ENCODE measurements around the gene TNFRSF12A. TPM values are rescaled to one million over a fixed set of nuclear protein-coding genes. Genes with fewer than 3 reads are reported as not detected.

TNFRSF12A gene
- total RNA-seq, 4 donors from 2014 or later = 11.7 to 60.0 (median 23.6) TPM

DNA sequence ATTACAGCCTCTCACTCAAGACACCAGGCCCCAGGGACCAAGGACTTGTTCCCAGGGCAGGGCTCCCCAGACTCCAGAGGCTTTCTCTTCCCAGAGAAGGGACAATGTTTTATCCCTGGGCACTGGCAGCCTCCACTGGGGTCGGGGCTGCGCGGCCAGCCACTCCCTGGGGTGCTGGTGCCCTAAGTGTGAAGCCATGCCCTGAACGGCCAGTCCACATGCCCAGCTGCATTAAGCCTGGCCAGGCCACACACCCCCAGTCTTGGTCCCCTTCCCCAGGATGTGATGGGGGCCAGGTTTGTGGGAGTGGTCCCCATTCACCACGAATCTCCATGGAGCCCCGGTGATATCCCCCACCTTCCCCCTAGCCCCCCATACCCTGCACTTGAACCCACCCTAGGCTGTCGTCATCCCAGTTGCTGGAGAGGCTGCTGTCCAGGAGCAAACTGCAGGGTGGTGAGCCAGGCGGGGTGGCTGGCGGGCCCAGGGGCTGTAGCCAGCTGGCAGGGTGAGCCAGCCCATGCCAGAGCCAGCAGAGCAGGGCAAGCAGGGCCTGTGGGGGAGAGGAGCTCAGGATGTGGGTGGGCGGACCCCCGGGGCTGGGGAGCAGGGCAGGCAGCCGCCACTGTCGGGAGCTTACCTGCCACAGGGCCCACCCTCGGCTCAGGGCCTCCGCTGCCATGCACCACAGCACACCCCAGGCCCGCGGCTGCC is 46.4 kb upstream of the TNFRSF12A start:
- 82 to 85% methylated on average over 12 to 13 of the region's 17 CpGs for WGBS, 2 donors
- intact Hi-C loops (cut with DNase I; ENCODE audit: low total_unique reads) = no loop called here
- no peak for DNase-seq (ENCODE audit: low spot score in 2 of 2)
- TF ChIP-seq, protein P1, sequence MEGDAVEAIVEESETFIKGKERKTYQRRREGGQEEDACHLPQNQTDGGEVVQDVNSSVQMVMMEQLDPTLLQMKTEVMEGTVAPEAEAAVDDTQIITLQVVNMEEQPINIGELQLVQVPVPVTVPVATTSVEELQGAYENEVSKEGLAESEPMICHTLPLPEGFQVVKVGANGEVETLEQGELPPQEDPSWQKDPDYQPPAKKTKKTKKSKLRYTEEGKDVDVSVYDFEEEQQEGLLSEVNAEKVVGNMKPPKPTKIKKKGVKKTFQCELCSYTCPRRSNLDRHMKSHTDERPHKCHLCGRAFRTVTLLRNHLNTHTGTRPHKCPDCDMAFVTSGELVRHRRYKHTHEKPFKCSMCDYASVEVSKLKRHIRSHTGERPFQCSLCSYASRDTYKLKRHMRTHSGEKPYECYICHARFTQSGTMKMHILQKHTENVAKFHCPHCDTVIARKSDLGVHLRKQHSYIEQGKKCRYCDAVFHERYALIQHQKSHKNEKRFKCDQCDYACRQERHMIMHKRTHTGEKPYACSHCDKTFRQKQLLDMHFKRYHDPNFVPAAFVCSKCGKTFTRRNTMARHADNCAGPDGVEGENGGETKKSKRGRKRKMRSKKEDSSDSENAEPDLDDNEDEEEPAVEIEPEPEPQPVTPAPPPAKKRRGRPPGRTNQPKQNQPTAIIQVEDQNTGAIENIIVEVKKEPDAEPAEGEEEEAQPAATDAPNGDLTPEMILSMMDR (IDR thresholded peaks at IDR 0.05) = no peak
- TF ChIP-seq POLR2A (IDR thresholded peaks at IDR 0.05) = no peak
- H3K4me3 ChIP-seq (ENCODE audit: low read depth, poor library complexity, severe bottlenecking) = no peak overlapping the region

DNA sequence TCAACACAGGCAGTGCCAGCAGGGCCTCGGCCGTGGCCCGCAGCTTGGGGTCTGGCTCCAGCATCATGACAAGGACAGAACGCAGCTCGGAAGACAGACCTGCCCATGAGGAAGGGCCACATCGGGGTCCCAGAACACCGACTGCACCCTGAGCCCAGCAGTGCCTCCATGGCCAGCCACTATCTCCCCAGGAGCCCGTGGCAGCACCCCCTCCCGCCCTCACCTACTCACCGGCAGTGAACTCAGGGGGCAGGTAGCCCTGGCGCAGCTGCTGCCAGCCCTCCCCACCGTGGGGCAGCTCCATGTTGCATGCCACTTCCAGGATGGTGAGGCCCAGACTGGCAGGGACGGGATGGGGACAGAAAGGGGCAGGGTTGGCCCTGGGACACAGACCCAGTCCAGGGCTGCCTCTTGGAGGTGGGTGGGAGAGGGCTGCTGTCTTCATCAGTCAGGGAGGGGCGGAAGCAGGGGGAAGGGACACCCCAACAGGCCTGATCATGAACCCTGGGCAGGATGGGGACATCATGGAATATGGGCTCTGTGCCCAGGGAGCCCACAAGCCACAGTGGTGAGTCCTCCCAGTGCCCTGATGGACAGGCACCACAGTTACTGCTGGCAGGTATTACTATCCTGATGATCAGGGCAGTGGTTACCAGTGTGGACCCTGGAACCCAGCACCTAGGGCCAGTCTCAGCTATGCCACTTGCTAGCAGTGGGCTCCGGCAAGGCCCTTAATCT is 45.7 kb upstream of the TNFRSF12A start:
- no peak overlapping the region for H3K4me3 ChIP-seq (ENCODE audit: low read depth, poor library complexity, severe bottlenecking)
- intact Hi-C loops (cut with DNase I; ENCODE audit: low total_unique reads) = no loop called here
- WGBS, 2 donors = 85 to 97% methylated on average over 9 to 10 of the region's 15 CpGs
- no peak for DNase-seq (ENCODE audit: low spot score in 2 of 2)
- no peak for TF ChIP-seq POLR2A (IDR thresholded peaks at IDR 0.05)
- TF ChIP-seq, protein P1 (IDR thresholded peaks at IDR 0.05) = no peak

DNA sequence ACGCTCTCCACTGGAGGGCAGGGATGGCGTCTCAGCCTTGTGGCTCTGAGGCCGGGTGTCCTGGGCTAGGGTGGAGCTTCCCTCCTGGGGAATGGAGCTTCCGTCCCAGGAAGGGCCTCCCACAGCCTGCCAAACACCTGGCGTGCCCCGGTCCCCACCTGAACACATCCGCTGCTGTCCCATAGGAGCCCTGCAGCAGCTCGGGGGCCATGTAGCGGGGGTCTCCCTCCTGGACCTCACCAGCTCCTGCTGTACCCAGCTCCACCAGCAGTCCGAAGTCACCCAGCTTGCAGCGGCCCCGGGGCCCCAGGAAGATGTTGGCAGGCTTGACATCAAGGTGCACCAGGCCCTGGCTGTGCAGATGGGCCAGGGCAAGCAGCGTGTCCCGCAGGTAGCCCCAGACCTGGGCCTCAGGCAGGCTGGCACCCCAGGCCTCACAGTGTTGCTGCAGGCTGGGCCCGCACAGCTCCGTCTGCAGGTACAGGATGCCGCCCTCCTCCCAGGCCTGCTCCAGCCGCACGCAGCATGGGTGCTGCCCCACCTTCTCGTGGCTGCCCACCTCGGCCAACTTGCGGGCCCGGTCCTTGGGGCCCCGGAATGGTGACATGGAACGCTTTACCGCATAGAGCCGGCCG is 44.9 kb upstream of the TNFRSF12A start:
- TF ChIP-seq POLR2A (IDR thresholded peaks at IDR 0.05) = no peak
- TF ChIP-seq, protein P1 (IDR thresholded peaks at IDR 0.05) = no peak
- whole genome bisulfite sequencing, 2 donors = 95 to 96% methylated on average over 19 to 23 of the region's 28 CpGs

DNA sequence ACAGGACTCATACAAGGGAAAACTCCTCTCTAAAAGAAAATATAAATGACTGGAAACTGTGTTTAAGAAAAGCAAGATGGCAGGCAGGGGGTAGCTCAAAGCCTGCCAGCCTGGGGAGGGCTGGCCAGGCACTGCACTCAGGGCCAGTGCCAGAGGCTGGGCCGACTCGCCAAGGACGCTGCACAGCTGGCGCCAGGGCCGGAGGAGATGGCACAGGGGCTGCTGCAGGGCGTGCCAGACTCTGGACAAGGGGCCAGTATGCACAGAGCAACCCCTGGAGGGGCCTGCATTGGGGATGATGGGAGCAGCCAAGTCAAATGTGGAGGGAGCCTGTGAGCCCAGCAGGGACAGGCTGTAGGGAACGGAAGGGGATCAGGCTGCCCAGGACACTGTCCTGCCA is 44.0 kb upstream of the TNFRSF12A start:
- DNase-seq (ENCODE audit: low spot score in 2 of 2) = no peak
- intact Hi-C loops (cut with DNase I; ENCODE audit: low total_unique reads) = no loop called here
- WGBS, 2 donors = 64 to 86% methylated on average over 7 of the region's 7 CpGs
- TF ChIP-seq POLR2A (IDR thresholded peaks at IDR 0.05) = no peak
- H3K4me3 ChIP-seq (ENCODE audit: low read depth, poor library complexity, severe bottlenecking) = no peak overlapping the region

More for the DNA sequence above, 44.9 kb upstream of the TNFRSF12A start:
- no peak for DNase-seq (ENCODE audit: low spot score in 2 of 2)
- no peak overlapping the region for H3K4me3 ChIP-seq (ENCODE audit: low read depth, poor library complexity, severe bottlenecking)
- intact Hi-C loops (cut with DNase I; ENCODE audit: low total_unique reads) = no loop called here

DNA sequence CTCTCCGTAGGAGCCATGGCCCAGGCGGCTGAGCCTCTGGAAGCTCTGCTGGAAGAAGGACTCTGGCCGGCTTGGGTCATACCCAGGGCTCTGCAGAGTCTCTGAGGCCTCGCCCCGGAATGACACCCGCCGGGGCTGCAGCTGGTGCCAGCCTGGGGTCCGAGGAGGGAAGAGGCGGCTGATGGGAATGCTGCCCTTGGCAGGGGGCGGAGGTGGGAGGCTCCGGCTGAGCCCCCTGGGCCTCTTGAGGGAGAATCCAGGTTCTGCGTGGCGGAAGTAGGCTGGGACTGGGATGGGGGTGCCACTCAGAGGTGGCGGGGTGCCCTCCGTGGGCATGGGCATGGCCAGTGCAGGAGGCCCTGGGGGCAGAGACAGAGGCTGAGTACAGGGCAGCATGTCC is 43.5 kb upstream of the TNFRSF12A start:
- 88 to 95% methylated on average over 13 to 15 of the region's 15 CpGs for WGBS, 2 donors
- no peak for DNase-seq (ENCODE audit: low spot score in 2 of 2)
- no peak overlapping the region for H3K4me3 ChIP-seq (ENCODE audit: low read depth, poor library complexity, severe bottlenecking)
- TF ChIP-seq, protein P1 (IDR thresholded peaks at IDR 0.05) = no peak
- no peak for TF ChIP-seq POLR2A (IDR thresholded peaks at IDR 0.05)
- intact Hi-C loops (cut with DNase I; ENCODE audit: low total_unique reads) = no loop called here

DNA sequence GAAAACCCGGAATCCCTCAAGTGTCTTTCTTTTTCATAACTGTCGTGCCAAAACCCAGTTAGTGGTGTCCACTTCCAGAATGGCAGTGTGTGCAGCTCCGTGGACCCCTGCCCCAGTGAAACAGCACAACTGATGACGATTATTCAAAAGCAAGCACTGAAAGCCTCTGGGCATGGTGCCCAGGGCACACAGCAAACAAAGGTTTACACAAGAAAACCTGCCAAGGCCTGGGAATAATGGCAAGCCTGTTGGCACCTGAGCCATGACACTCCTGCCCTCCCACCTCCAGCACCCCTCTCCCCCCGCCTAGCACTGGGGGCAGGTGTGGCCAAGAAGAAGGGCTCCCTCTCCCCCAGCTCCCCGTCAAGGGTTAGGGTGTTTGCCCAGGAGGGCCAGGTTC is 42.7 kb upstream of the TNFRSF12A start:
- DNase-seq (ENCODE audit: low spot score in 2 of 2) = no peak
- H3K4me3 ChIP-seq (ENCODE audit: low read depth, poor library complexity, severe bottlenecking) = no peak overlapping the region
- no peak for TF ChIP-seq POLR2A (IDR thresholded peaks at IDR 0.05)
- intact Hi-C loops (cut with DNase I; ENCODE audit: low total_unique reads) = no loop called here
- 68 to 84% methylated on average over 6 of the region's 6 CpGs for WGBS, 2 donors
